GM21529 (cell line): ENCODE results near the gene ANKS1B.

Experiments
- ATAC-seq: cut with Tn5 transposase; IDR thresholded peaks from one replicate; pipeline ENCODE4 v1.9.1; 2021; ENCODE audit not compliant: unreplicated experiment

Gene ANKS1B

GRCh38 chr12:99224237-99224636 is 760.5 kb downstream of the ANKS1B start:
- no peak for ATAC-seq

- no peak for ATAC-seq
Measured at GRCh38 chr12:99223579-99223978, 761.2 kb downstream of the ANKS1B start.

GRCh38 chr12:99213047-99213446 is 771.7 kb downstream of the ANKS1B start:
- no peak for ATAC-seq

GRCh38 chr12:99212275-99212674 is 772.5 kb downstream of the ANKS1B start:
- ATAC-seq = no peak

- ATAC-seq = no peak
Measured at GRCh38 chr12:99205111-99205510, 779.6 kb downstream of the ANKS1B start.

GRCh38 chr12:99201906-99202645 is 782.7 kb downstream of the ANKS1B start:
- no peak for ATAC-seq

GRCh38 chr12:99200711-99201384 is 783.9 kb downstream of the ANKS1B start:
- no peak for ATAC-seq

GRCh38 chr12:99195474-99195873 is 789.3 kb downstream of the ANKS1B start:
- ATAC-seq = no peak

- ATAC-seq = no peak
Measured at GRCh38 chr12:99192489-99192888, 792.2 kb downstream of the ANKS1B start.

- no peak for ATAC-seq
Measured at GRCh38 chr12:99176871-99177270, 807.9 kb downstream of the ANKS1B start.

- ATAC-seq = no peak
Measured at GRCh38 chr12:99170461-99170860, 814.3 kb downstream of the ANKS1B start.

- no peak for ATAC-seq
Measured at GRCh38 chr12:99170037-99170436, 814.7 kb downstream of the ANKS1B start.

- no peak for ATAC-seq
Measured at GRCh38 chr12:99157946-99158345, 826.8 kb downstream of the ANKS1B start.

- ATAC-seq = no peak
Measured at GRCh38 chr12:99154983-99155336, 829.8 kb downstream of the ANKS1B start.

GRCh38 chr12:99154216-99154982 is 830.3 kb downstream of the ANKS1B start:
- no peak for ATAC-seq

GRCh38 chr12:99153293-99153692 is 831.4 kb downstream of the ANKS1B start:
- no peak for ATAC-seq

- no peak for ATAC-seq
Measured at GRCh38 chr12:99152337-99152736, 832.4 kb downstream of the ANKS1B start.

GRCh38 chr12:99151744-99152143 is 833.0 kb downstream of the ANKS1B start:
- no peak for ATAC-seq

- no peak for ATAC-seq
Measured at GRCh38 chr12:99147130-99147529, 837.6 kb downstream of the ANKS1B start.

- no peak for ATAC-seq
Measured at GRCh38 chr12:99146730-99147129, 838.0 kb downstream of the ANKS1B start.

GRCh38 chr12:99146185-99146584 is 838.6 kb downstream of the ANKS1B start:
- no peak for ATAC-seq

GRCh38 chr12:99142651-99143050 is 842.1 kb downstream of the ANKS1B start:
- ATAC-seq = no peak
